HG02571 (cell line): ENCODE results near the gene COL4A1.
"Not testable (repeated sequence)": the region's sequence is repeated elsewhere in the genome, so short reads cannot be mapped to it uniquely, and the experiment has no call there.

Experiments
- ATAC-seq: cut with Tn5 transposase; IDR thresholded peaks from one replicate; pipeline ENCODE4 v1.9.1; 2021; ENCODE audit warnings: mild to moderate bottlenecking, moderate library complexity; ENCODE audit not compliant: unreplicated experiment

COL4A1 gene

DNA sequence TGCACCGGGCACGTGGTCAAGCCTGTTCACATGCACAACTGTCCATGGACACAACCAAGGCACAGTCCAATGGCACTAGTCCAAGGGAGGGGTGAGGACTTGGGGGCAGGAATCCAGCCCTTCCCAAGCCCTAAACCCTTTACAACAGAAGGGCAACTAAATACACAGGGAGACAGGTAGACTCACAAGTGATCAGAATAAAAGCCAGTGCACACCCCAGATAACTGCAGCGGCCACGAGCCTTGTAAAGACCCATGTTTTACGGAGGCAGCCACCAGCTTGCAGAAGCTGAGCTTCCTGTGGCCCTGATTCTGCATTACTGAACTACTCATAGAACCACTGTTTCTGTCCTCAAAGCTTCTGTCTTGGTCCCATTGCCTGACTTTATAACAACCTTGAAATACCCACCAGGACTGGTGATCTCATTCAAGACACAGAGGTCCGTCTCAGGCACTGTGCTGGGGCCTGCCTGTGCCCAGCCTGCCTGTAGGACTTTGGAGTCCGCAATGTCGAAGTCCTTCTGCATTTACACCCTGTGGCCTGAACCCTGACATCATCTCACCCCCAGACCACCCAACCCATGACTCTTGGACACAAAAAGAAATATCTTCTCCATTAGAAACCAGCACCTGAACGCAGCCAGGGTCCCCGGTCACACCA, 181.2 kb downstream of the COL4A1 start:
- no peak for ATAC-seq

DNA sequence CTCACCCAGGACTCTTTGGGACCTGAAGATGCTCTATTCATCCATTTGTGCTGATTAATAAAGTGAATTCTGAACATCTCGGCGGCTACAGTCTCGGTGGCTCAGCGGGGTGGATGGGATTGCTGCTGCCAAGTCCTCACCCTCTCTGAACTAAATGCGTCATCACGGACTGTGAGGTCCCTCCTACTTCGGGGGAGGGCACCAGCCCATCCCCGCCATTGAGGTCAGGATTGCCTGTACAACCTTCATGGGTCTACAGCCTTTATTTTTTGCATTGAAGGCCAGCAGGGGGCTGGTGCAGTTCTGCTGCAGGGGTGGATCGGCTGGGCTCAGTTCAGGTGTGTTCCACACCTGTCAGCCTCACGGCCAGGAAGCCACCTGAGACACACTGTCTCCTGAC, 181.8 kb downstream of the COL4A1 start:
- no peak for ATAC-seq

DNA sequence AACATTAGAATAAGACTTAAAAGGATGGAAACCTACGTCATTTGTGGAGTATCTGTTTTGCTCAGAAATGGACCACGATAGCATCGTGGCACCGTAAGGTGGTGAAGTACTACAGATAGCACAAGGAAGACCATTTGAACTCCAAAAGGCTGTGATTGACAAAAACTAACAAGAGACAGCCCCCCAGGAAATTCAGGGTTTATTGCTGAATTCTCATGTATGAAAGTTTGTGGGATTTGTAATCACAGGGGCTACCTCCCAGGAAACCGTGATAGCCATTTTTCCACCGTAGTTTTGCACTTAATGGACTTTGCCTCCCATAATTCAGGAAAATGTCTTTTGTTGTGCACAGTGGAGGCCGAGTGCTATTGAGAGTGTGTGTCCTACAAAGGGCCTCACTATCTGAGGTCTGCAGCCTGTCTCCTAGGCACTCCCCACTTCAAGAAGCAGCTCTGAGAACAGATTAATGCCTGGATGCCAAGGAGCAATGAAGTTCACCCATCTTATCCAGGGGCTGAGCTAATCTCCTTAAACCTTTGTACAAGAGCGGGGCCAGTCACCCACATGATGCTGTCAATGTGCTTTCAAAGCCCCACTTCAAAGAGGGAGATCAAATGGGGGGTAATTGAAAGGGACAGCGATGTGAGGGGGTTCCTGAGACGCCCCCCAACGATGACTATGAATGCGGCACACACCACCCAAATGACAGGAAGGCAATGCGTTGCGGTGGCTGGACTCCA, 182.6 kb downstream of the COL4A1 start:
- ATAC-seq, result no peak

GRCh38 chr13:110123041-110123809, 183.7 kb downstream of the COL4A1 start:
- ATAC-seq, result no peak

- no peak for ATAC-seq
These were observed 185.4 kb downstream of the COL4A1 start for GRCh38 chr13:110121422-110122083.

- ATAC-seq, result no peak
These were observed 186.7 kb downstream of the COL4A1 start for GRCh38 chr13:110119935-110120905.

GRCh38 chr13:110118106-110118505, 188.9 kb downstream of the COL4A1 start:
- ATAC-seq, result no peak

- ATAC-seq, result peak; percentile 51
These were observed 190.9 kb downstream of the COL4A1 start for GRCh38 chr13:110116072-110116487.

GRCh38 chr13:110115591-110115990, 191.4 kb downstream of the COL4A1 start:
- no peak for ATAC-seq

DNA sequence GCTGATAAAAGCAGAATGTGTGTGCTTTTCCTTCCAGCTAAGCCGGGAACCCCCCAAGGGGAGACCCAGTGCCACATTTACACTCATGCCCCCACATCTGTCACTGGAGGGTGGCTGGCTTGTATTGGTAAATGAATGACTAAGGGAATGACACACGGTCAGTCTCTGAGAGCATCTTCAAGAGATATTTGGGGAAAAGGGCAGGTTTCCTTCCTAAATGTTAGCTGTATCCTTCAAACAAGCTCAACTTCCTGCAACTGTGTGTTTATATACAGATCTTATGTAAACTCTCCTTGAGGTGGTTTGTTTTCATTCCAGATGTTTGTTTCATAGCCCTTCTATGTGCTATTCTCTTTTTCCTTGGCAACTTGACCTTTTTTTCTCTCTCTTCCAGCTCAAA, 192.6 kb downstream of the COL4A1 start:
- ATAC-seq, result no peak

GRCh38 chr13:110113284-110113764, 193.6 kb downstream of the COL4A1 start:
- ATAC-seq, result no peak

DNA sequence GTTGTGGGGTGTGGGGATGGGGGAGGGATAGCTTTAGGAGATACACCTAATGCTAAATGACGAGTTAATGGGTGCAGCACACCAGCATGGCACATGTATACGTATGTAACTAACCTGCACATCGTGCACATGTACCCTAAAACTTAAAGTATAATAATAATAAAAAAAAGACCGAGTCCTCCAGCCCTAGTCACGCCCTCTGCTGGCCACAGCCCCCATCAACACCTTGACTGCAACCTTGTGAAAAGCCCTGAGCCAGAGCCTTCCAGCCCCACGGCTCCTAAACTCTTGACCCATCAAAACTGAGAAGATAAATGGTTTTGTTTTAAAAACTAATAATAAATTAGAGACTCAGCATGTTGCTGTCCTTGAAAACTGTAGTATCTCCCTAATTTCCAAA, 194.6 kb downstream of the COL4A1 start:
- not testable (repeated sequence) for ATAC-seq

DNA sequence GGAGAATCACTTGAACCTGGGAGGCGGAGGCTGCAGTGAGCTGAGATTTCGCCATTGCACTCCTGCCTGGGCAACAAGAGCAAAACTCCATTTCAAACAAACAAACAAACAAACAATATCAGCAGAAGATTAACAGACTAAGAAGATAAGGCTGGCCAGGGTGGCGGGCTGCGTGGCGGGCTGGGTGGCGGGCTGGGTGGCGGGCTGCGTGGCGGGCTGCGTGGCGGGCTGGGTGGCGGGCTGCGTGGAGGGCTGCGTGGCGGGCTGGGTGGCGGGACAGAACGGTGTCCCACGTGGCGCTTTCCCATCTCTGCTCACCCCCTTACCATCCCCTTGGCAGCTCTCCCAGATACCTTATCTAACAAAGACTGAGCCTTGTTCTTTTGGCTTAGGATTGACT, 196.2 kb downstream of the COL4A1 start:
- ATAC-seq, result no peak

- no peak for ATAC-seq
These were observed 197.0 kb downstream of the COL4A1 start for GRCh38 chr13:110109910-110110309.

GRCh38 chr13:110109140-110109783, 197.7 kb downstream of the COL4A1 start:
- ATAC-seq, result no peak

GRCh38 chr13:110108348-110109139, 198.4 kb downstream of the COL4A1 start:
- ATAC-seq, result no peak

- no peak for ATAC-seq
These were observed 199.2 kb downstream of the COL4A1 start for GRCh38 chr13:110107568-110108347.

- no peak for ATAC-seq
These were observed 200.2 kb downstream of the COL4A1 start for GRCh38 chr13:110106726-110107125.
